K562 (cell line): ENCODE results near the gene AGBL1. TPM values are rescaled to one million over a fixed set of nuclear protein-coding genes. Genes with fewer than 3 reads are reported as not detected.

ENCODE experiments used
- ATAC-seq: fragments of 200-7000 bp; cut with Tn5 transposase; 3 replicates; pipeline ENCODE4 v1.9.1; 2020; ENCODE audit warnings: moderate library complexity
- BruUV-seq: library from RNA; stranded (reverse); fragments of 400-500 nt; replicated peaks from 2 replicates; lab custom pipeline; 2021; lab: Mats Ljungman, UMichigan
- CTCF ChIA-PET: fragments of 300-600 bp; formaldehyde crosslinking; extraction: SDS; loops from one replicate; lab custom pipeline; 2021; ENCODE audit warnings: low intra/inter-chr PET ratio; lab: Yijun Ruan, JAX
- POLR2A ChIA-PET: fragments of 300-600, 350-650 bp; sonication (Branson Sonifier 250); formaldehyde crosslinking; extraction: SDS; loops from one replicate; lab custom pipeline; 2021; ENCODE audit warnings: antibody characterized with exemption, inconsistent platforms; lab: Yijun Ruan, JAX
- DNase-seq, 4 experiments: peaks; one replicate each; pipeline versions ENCODE4 v3.0.0 to v3.0.0-alpha.2; 2011 to 2018; ENCODE audit warnings: low spot score in 3 of 4, mixed read lengths in 3 of 4; ENCODE audit errors: extremely low read depth in 1 of 4
- FAIRE-seq: peaks from 2 replicates; lab custom pipeline; 2011; peaks lifted over from hg19 to GRCh38; lab: Jason Lieb, UNC
- H2AFZ ChIP-seq: 2 replicates; pipeline ENCODE4 v1.6.0; 2011; ENCODE audit warnings: low read depth, low read length, control low read depth, inconsistent platforms
- H3K27ac ChIP-seq: fragments of 200-600 bp; 3 replicates; pipeline ENCODE4 v1.8.0; 2011; ENCODE audit warnings: low read depth, mild to moderate bottlenecking, control low read depth, inconsistent platforms, low read length, moderate library complexity, mixed read lengths; ENCODE audit errors: extremely low read depth
- H3K27me3 ChIP-seq, 2 experiments: fragments of 300-600 bp in 1 of 2; 2 replicates in 1 of 2; 3 replicates in 1 of 2; pipeline versions ENCODE4 v1.6.0 to v1.8.0; 2011; ENCODE audit warnings: inconsistent platforms in 2 of 2, low read length in 2 of 2, mild to moderate bottlenecking in 1 of 2, mixed read lengths in 1 of 2, moderate library complexity in 1 of 2; ENCODE audit not compliant: control insufficient read depth in 2 of 2, insufficient read depth in 2 of 2
- H3K36me3 ChIP-seq: fragments of 300-600 bp; 3 replicates; pipeline ENCODE4 v1.8.0; 2011; ENCODE audit warnings: mild to moderate bottlenecking, low read length, inconsistent platforms; ENCODE audit not compliant: control insufficient read depth, insufficient read depth
- H3K4me1 ChIP-seq, 2 experiments: fragments of 200-600 bp in 1 of 2; replicated peaks in 1 of 2; 2 replicates in 1 of 2; 3 replicates in 1 of 2; pipeline versions ENCODE4 v1.5.1 to v1.8.0; 2011; ENCODE audit warnings: inconsistent platforms in 2 of 2, low read length in 2 of 2, mild to moderate bottlenecking in 1 of 2, mixed read lengths in 1 of 2, moderate library complexity in 1 of 2; ENCODE audit not compliant: control insufficient read depth in 2 of 2, insufficient read depth in 2 of 2
- H3K4me2 ChIP-seq: 2 replicates; pipeline ENCODE4 v1.6.1; 2011; ENCODE audit warnings: low read length, control low read depth, inconsistent platforms, mixed read lengths; ENCODE audit not compliant: insufficient read depth
- H3K4me3 ChIP-seq: fragments of 200-600 bp; sonication (generic), shearing (Covaris generic); 2 replicates; pipeline ENCODE4 v1.5.1; 2016; ENCODE audit warnings: control low read depth, inconsistent platforms
- H3K79me2 ChIP-seq: fragments of 200-600 bp; 3 replicates; pipeline ENCODE4 v1.8.0; 2011; ENCODE audit warnings: low read length, inconsistent platforms; ENCODE audit not compliant: control insufficient read depth, insufficient read depth
- H3K9ac ChIP-seq, 2 experiments: 2 replicates each; pipeline versions ENCODE4 v1.6.0 to v1.6.1; 2011; ENCODE audit warnings: low read depth in 2 of 2, low read length in 2 of 2, control low read depth in 1 of 2, inconsistent platforms in 1 of 2, mild to moderate bottlenecking in 1 of 2, mixed read lengths in 1 of 2; ENCODE audit not compliant: insufficient read depth in 1 of 2
- H3K9me1 ChIP-seq: one replicate; pipeline ENCODE4 v1.6.0; 2011; ENCODE audit warnings: inconsistent platforms, mild to moderate bottlenecking, low read length, moderate library complexity; ENCODE audit not compliant: control insufficient read depth, insufficient read depth
- H3K9me3 ChIP-seq: replicated peaks from 2 replicates; pipeline ENCODE4 v1.5.1; 2011; ENCODE audit warnings: low read depth, low read length, inconsistent platforms; ENCODE audit not compliant: control insufficient read depth, insufficient read depth
- H4K20me1 ChIP-seq: replicated peaks from 2 replicates; pipeline ENCODE4 v1.6.1; 2011; ENCODE audit warnings: low read length, inconsistent platforms, mixed read lengths; ENCODE audit not compliant: control insufficient read depth, insufficient read depth
- BMI1 ChIP-seq: fragments of 150-350 bp; IDR thresholded peaks from 2 replicates; pipeline ENCODE4 v1.6.1; 2014; ENCODE audit warnings: low read length
- KHSRP ChIP-seq: fragments of 450-650 bp; IDR thresholded peaks from 2 replicates; pipeline ENCODE4 v1.6.1; 2017
- NR4A1 ChIP-seq, 2 experiments: fragments of 250-450 bp in 1 of 2; fragments of 450-650 bp in 1 of 2; sonication (Bioruptor Pico) in 1 of 2; IDR thresholded peaks; 2 replicates each; pipeline versions ENCODE4 v1.4.0 to v1.6.1; 2016 to 2020; ENCODE audit warnings: mild to moderate bottlenecking in 2 of 2, missing compliant biosample characterization in 1 of 2, missing genetic modification characterization in 1 of 2, moderate library complexity in 1 of 2
- TCF7 ChIP-seq: sonication (generic); IDR thresholded peaks from 2 replicates; pipeline ENCODE4 v1.6.1; 2016; ENCODE audit warnings: antibody characterized with exemption, borderline replicate concordance
- ZNF507 ChIP-seq: conservative IDR thresholded peaks from 2 replicates; pipeline ENCODE4 v1.6.1; 2017; ENCODE audit warnings: missing genetic modification characterization, missing compliant biosample characterization
- ZNF644 ChIP-seq: fragments of 200-800 bp; sonication (Bioruptor generic); IDR thresholded peaks from 2 replicates; pipeline ENCODE4 v1.6.1; 2016; ENCODE audit warnings: low read depth, missing genetic modification characterization, missing compliant biosample characterization
- WGBS: fragments of 100-300 bp; shearing (Covaris generic); methylation state at CpG from one replicate; pipeline ENCODE4 v1.1.6; 2016; ENCODE audit warnings: low coverage, mixed read lengths; ENCODE audit not compliant: insufficient coverage; ENCODE audit errors: missing lambda C conversion rate; 5-methylcytosine and 5-hydroxymethylcytosine counted together
- in situ Hi-C: fragments of 300-500 bp; cut with MboI; formaldehyde crosslinking; loops from 4 replicates; pipeline ENCODE4 v1.15.0; 2018; ENCODE audit warnings: inconsistent platforms, mixed read lengths
- intact Hi-C: fragments of 100-400 bp; cut with micrococcal nuclease; formaldehyde crosslinking; loops from 2 replicates; pipeline ENCODE4 v1.14.2; 2022
- polyA plus RNA-seq, 8 experiments: library from polyadenylated mRNA; depleted of rRNA in 4 of 8; stranded (reverse) in 5 of 8; unstranded in 3 of 8; fragments of >200 nt; fragmentation: Nextera tagmentation in 2 of 8; fragmentation: Illumina TruSeq in 1 of 8; extraction: Ambion mirVana in 2 of 8; extraction: Trizol in 1 of 8; gene quantifications; 2 replicates each; pipeline versions ENCODE4 v1.2.1 to v1.2.3, GENCODE V29; 2011 to 2014; ENCODE audit warnings: inconsistent platforms in 1 of 8, missing spikeins in 1 of 8
- total RNA-seq, 7 experiments: library from RNA; depleted of rRNA in 6 of 7; stranded (reverse); fragments of >200 nt in 6 of 7; fragmentation: Illumina TruSeq in 2 of 7; extraction: Trizol in 2 of 7; gene quantifications; 2 replicates each; pipeline versions ENCODE4 v1.2.1 to v1.2.3, GENCODE V29; 2011 to 2021; ENCODE audit warnings: low replicate concordance in 1 of 7
- TF ChIP-seq, protein P1 (sequence below): sonication (generic); formaldehyde crosslinking; IDR thresholded peaks from 2 replicates; pipeline ENCODE4 v1.8.1; 2023; ENCODE audit warnings: mild to moderate bottlenecking, missing genetic modification reagents

The AGBL1 gene
- total and polyA plus RNA-seq, 9 of the 15 experiments (the other 6 are each of a cell fraction or from before 2014, with no cell fraction given): not detected

DNA sequence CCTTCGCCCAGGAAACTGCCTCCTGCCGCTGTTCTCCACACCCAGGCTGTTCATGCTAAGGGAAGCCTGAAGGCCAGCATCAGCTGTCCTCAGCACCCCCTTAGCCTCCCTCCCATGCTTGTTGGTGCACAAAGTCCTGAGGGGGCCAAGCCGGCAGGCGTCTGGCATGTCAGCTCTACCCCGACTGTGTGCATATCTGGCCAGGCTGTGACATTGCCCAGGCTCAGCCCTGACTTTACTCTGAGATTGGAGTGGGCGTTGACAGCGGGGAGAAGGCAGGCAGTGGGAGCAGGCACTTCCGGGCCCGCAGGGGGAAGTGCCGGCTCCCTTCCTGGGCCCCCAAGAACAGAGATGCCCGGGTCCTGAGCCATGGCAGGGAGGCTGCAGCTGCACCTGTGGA lies 492.2 kb downstream of the AGBL1 start:
- 0% methylated on average over 11 of the region's 11 CpGs for WGBS
- Histone ChIP-seq H3K79me2 (no peaks in the 10 kb centered on the region), H3K9me3 (no peaks in the 10 kb centered on the region), H3K4me3 (no peak overlapping the region), H3K27ac (no peak overlapping the region), H3K4me2 (no peak overlapping the region), H3K36me3 (no peaks in the 10 kb centered on the region), H2AFZ (no peak overlapping the region), H3K9ac (no peak overlapping the region), H3K4me1 (no peaks in the 10 kb centered on the region), H3K27me3 (no peaks in the 10 kb centered on the region), H4K20me1 (no peaks in the 10 kb centered on the region), H3K9me1 (no peaks in the 10 kb centered on the region)
- no TSS peak for BruUV-seq
- FAIRE-seq (no peak), DNase-seq (no peak), ATAC-seq (no peak)
- ChIA-PET POLR2A (no interaction called here), CTCF (no interaction called here)
- in situ Hi-C loops (no loop called here), intact Hi-C loops (no loop called here)
- TF ChIP-seq KHSRP (no peak), TCF7 (no peak), BMI1 (no peak), ZNF507 (no peak), ZNF644 (tag) (no peak), NR4A1 (CRISPR knock-in tag; IDR thresholded peaks at IDR 0.05) (no peak), NR4A1 (tag; IDR thresholded peaks at IDR 0.05) (no peak)
- TF ChIP-seq, protein P1, sequence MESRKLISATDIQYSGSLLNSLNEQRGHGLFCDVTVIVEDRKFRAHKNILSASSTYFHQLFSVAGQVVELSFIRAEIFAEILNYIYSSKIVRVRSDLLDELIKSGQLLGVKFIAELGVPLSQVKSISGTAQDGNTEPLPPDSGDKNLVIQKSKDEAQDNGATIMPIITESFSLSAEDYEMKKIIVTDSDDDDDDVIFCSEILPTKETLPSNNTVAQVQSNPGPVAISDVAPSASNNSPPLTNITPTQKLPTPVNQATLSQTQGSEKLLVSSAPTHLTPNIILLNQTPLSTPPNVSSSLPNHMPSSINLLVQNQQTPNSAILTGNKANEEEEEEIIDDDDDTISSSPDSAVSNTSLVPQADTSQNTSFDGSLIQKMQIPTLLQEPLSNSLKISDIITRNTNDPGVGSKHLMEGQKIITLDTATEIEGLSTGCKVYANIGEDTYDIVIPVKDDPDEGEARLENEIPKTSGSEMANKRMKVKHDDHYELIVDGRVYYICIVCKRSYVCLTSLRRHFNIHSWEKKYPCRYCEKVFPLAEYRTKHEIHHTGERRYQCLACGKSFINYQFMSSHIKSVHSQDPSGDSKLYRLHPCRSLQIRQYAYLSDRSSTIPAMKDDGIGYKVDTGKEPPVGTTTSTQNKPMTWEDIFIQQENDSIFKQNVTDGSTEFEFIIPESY (CRISPR knock-in tag): no peak
